Thyroid gland (tissue), 4 donors: ENCODE measurements around the gene GAPVD1. TPM values are rescaled to one million over a fixed set of nuclear protein-coding genes. Genes with fewer than 3 reads are reported as not detected.

Source experiments
- DNase-seq, 2 donors: peaks; one replicate each; pipeline ENCODE4 v3.0.0-alpha.2; 2019
- H3K27ac ChIP-seq, 3 donors: fragments of 200-600 bp; sonication (generic); 1 replicate in 2 of 3; 2 replicates in 1 of 3; pipeline ENCODE4 v1.5.1; 2016 to 2019; ENCODE audit warnings: mild to moderate bottlenecking in 1 of 3, moderate library complexity in 1 of 3
- H3K27me3 ChIP-seq: fragments of 200-600 bp; sonication (generic); one replicate; pipeline ENCODE4 v1.5.1; 2019
- H3K36me3 ChIP-seq, 2 donors: fragments of 200-600 bp; sonication (generic); one replicate each; pipeline ENCODE4 v1.5.1; 2016 to 2019
- H3K4me1 ChIP-seq, 2 donors: fragments of 200-600 bp; sonication (generic); one replicate each; pipeline ENCODE4 v1.5.1; 2017 to 2019
- H3K4me3 ChIP-seq, 3 donors: fragments of 200-600 bp; sonication (generic); replicated peaks in 1 of 3; 1 replicate in 2 of 3; 2 replicates in 1 of 3; pipeline ENCODE4 v1.5.1; 2016; ENCODE audit warnings: mild to moderate bottlenecking in 1 of 3
- H3K9me3 ChIP-seq: fragments of 200-600 bp; sonication (generic); one replicate; pipeline ENCODE4 v1.5.1; 2017
- CTCF ChIP-seq, 6 experiments: fragments of 200-600 bp in 3 of 6; fragments of 450-650 bp in 3 of 6; sonication (generic) in 3 of 6; IDR thresholded peaks; one replicate each; pipeline ENCODE4 v1.5.1; 2016 to 2019; ENCODE audit warnings: antibody characterized with exemption in 6 of 6, mild to moderate bottlenecking in 2 of 6, inconsistent platforms in 1 of 6, moderate library complexity in 1 of 6
- POLR2A ChIP-seq, 2 donors: fragments of 450-650 bp; IDR thresholded peaks; one replicate each; pipeline ENCODE4 v1.6.1; 2017; ENCODE audit warnings: antibody characterized with exemption in 2 of 2, mild to moderate bottlenecking in 2 of 2, moderate library complexity in 1 of 2
- WGBS, 2 donors: methylation state at CpG; one replicate each; pipeline ENCODE4 v1.1.5; 2017; 5-methylcytosine and 5-hydroxymethylcytosine counted together
- intact Hi-C: fragments of 100-400 bp; cut with DNase I; formaldehyde crosslinking; loops from one replicate; pipeline ENCODE4 v1.15.1; 2023
- total RNA-seq, 4 donors: library from RNA; depleted of rRNA; stranded (reverse); fragments of >200 nt; gene quantifications; one replicate each; pipeline ENCODE4 v1.2.3, GENCODE V29; 2016

Gene GAPVD1
- total RNA-seq, 4 donors from 2014 or later: 92.6 to 140 (median 104) TPM

DNA sequence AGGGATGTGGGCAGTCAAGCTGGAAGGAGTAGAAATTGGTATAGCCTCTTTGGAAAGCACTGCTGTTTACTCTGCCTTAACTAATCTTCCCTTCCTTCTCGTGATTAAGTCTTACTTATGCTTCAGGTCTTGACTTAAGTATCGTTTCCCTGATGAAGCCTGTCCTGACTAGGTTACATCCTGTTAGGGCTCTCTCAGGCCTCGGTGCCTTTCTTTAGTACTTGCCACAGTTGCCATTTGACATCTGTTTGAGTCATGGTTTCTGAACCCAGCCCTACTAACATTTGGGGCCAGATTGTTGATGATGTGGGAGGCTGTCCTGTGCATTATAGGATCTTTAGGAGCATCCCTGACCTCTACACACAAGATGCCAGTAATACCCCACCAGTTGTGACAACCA is 94.4 kb downstream of the GAPVD1 start:
- intact Hi-C loops: no loop called here
- H3K36me3 ChIP-seq: peaks cover 61 to 80% of the 10 kb centered on the region in 2 donors

DNA sequence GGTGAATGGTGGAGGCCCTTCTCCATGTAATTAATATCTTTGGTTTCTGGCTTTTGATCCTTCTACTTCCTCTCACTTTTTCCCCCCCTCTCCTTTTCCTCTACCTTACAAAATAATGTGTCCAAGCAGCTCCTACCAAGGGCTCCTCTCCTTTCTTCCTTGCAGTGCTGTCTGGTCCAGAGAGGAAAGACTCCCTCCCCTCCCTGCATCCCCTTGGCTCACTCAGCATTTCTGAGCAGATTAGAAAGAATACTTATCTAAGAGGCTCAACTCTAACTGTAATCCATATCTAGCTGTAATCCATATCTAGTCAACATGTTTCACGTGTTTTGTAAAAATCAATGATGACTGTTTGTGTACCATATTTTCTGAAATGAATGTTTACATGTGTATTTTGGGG is 97.4 kb downstream of the GAPVD1 start:
- DNase-seq: no peak
- Histone ChIP-seq H3K27me3 (no peaks in the 10 kb centered on the region), H3K4me1 (no peaks in the 10 kb centered on the region), H3K27ac (no peak overlapping the region), H3K9me3 (no peaks in the 10 kb centered on the region), H3K4me3 (no peak overlapping the region), H3K36me3 (peaks cover 63 to 74% of the 10 kb centered on the region in 2 donors)
- TF ChIP-seq CTCF (IDR thresholded peaks at IDR 0.05) (no peak), POLR2A (IDR thresholded peaks at IDR 0.05) (no peak)
- WGBS, 2 donors: 93 to 100% methylated on average over 1 of the region's 1 CpG
- intact Hi-C loops: no loop called here

More for the DNA sequence above, 94.4 kb downstream of the GAPVD1 start:
- no peak overlapping the region for H3K27ac ChIP-seq
- no peaks in the 10 kb centered on the region for H3K27me3 ChIP-seq
- no peak for TF ChIP-seq POLR2A (IDR thresholded peaks at IDR 0.05)
- no peak for TF ChIP-seq CTCF (IDR thresholded peaks at IDR 0.05)
- no peaks in the 10 kb centered on the region for H3K9me3 ChIP-seq
- DNase-seq: no peak
- WGBS, 2 donors: 86% methylated on average over 3 of the region's 3 CpGs
- no peaks in the 10 kb centered on the region for H3K4me1 ChIP-seq
- H3K4me3 ChIP-seq: no peak overlapping the region

GRCh38 chr9:125360601-125361000 is 99.0 kb downstream of the GAPVD1 start:
- H3K36me3 ChIP-seq: peaks cover 60 to 61% of the 10 kb centered on the region in 2 donors
- TF ChIP-seq POLR2A (IDR thresholded peaks at IDR 0.05) (no peak), CTCF (IDR thresholded peaks at IDR 0.05) (no peak)
- WGBS, 2 donors: 95 to 96% methylated on average over 2 of the region's 2 CpGs
- no peak for DNase-seq
- H3K27ac ChIP-seq: no peak overlapping the region
- no peaks in the 10 kb centered on the region for H3K27me3 ChIP-seq
- intact Hi-C loops: no loop called here
- H3K9me3 ChIP-seq: no peaks in the 10 kb centered on the region
- no peak overlapping the region for H3K4me3 ChIP-seq
- no peaks in the 10 kb centered on the region for H3K4me1 ChIP-seq

- no peaks in the 10 kb centered on the region for H3K4me1 ChIP-seq
- H3K36me3 ChIP-seq: peaks cover 46 to 49% of the 10 kb centered on the region in 2 donors
- WGBS, 2 donors: 79 to 84% methylated on average over 5 of the region's 5 CpGs
- DNase-seq: no peak
- no peaks in the 10 kb centered on the region for H3K9me3 ChIP-seq
- intact Hi-C loops: no loop called here
- no peak overlapping the region for H3K27ac ChIP-seq
- TF ChIP-seq POLR2A (IDR thresholded peaks at IDR 0.05) (no peak), CTCF (IDR thresholded peaks at IDR 0.05) (peak in 1 of 6 experiments; percentile 17)
- no peaks in the 10 kb centered on the region for H3K27me3 ChIP-seq
- no peak overlapping the region for H3K4me3 ChIP-seq
Measured at GRCh38 chr9:125361837-125362531, 100.4 kb downstream of the GAPVD1 start.

DNA sequence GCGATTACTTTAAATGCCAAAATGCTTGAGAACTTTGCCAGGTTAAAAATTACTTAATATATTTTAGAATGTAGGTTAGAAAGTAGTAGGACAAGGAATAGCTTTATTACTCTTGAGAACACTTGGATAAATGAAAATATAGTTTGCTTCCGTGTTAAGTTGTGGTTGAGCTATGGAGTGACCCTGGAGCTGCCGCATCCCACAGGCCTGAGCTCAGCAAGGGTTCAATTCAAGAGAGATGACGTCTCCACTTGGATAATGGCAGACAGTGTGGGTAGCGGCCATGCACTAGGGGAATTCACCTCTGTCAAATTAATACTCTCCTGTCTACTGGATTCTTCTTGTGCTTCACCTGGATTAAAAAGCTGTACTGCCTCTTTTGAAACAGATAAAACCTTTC is 105.0 kb downstream of the GAPVD1 start:
- H3K36me3 ChIP-seq: peaks cover 18 to 29% of the 10 kb centered on the region in 2 donors
- no peak for DNase-seq
- intact Hi-C loops: no loop called here
- H3K4me1 ChIP-seq: no peaks in the 10 kb centered on the region
- no peaks in the 10 kb centered on the region for H3K27me3 ChIP-seq
- no peaks in the 10 kb centered on the region for H3K9me3 ChIP-seq
- no peak overlapping the region for H3K4me3 ChIP-seq
- no peak overlapping the region for H3K27ac ChIP-seq
- no peak for TF ChIP-seq POLR2A (IDR thresholded peaks at IDR 0.05)
- 87 to 90% methylated on average over 5 of the region's 5 CpGs for WGBS, 2 donors
